Body of pancreas (tissue), 4 donors: Measurements from ENCODE around the gene SAPCD1.

Experiments used
- POLR2A ChIP-seq, 3 donors: fragments of 450-650 bp; IDR thresholded peaks; one replicate each; pipeline ENCODE4 v1.6.1; 2016; ENCODE audit warnings: antibody characterized with exemption in 3 of 3, mild to moderate bottlenecking in 2 of 3
- TF ChIP-seq, protein P1 (sequence below), 7 experiments: fragments of 450-650 bp in 4 of 7; fragments of 200-600 bp in 3 of 7; sonication (generic) in 3 of 7; IDR thresholded peaks; one replicate each; pipeline ENCODE4 v1.5.1; 2016 to 2019; ENCODE audit warnings: antibody characterized with exemption in 7 of 7

DNA sequence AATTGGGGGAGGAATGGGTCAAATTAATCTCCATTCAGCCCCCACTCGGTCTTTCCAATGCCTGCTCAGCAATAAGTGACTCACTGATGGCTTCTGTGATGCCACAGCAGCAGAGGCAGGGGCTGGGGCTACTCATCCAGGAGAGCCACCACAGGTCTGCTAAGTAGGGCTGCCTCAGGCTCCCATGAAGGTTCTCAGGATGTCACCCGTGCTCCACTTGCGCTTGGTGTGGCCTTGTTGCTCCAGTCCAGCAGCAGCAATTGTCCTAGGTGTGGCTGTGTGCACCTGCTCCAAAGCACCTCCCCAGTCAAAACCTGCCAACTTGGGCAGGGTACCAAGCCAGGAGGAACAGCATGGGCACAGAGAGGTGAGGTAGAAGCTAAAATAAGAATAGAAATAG is 40.3 kb upstream of the SAPCD1 start:
- TF ChIP-seq, protein P1, sequence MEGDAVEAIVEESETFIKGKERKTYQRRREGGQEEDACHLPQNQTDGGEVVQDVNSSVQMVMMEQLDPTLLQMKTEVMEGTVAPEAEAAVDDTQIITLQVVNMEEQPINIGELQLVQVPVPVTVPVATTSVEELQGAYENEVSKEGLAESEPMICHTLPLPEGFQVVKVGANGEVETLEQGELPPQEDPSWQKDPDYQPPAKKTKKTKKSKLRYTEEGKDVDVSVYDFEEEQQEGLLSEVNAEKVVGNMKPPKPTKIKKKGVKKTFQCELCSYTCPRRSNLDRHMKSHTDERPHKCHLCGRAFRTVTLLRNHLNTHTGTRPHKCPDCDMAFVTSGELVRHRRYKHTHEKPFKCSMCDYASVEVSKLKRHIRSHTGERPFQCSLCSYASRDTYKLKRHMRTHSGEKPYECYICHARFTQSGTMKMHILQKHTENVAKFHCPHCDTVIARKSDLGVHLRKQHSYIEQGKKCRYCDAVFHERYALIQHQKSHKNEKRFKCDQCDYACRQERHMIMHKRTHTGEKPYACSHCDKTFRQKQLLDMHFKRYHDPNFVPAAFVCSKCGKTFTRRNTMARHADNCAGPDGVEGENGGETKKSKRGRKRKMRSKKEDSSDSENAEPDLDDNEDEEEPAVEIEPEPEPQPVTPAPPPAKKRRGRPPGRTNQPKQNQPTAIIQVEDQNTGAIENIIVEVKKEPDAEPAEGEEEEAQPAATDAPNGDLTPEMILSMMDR (IDR thresholded peaks at IDR 0.05) = no peak
- no peak for TF ChIP-seq POLR2A (IDR thresholded peaks at IDR 0.05)
